Measurements from ENCODE around the gene RABL3.

DNA sequence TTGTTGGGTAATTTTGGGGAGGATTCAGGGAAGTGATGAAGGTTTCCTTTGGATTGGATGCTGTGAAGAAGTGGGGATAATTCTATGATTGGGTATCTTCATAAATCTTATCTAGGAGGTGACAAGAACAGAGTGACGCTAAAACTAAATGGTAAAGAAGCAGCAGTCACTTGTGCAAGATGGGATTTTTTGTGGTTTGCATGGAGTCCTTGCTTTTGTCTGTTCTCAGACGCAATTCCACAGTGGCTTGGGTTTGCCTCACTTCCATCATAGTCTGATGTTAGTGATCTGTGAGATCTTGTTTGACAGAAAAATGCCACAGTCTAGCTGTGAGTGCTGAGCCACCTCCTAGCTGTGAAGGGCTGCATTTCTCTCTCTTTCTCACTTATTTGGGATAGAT, 27.1 kb upstream of the RABL3 start:
- TF ChIP-seq, protein P1, sequence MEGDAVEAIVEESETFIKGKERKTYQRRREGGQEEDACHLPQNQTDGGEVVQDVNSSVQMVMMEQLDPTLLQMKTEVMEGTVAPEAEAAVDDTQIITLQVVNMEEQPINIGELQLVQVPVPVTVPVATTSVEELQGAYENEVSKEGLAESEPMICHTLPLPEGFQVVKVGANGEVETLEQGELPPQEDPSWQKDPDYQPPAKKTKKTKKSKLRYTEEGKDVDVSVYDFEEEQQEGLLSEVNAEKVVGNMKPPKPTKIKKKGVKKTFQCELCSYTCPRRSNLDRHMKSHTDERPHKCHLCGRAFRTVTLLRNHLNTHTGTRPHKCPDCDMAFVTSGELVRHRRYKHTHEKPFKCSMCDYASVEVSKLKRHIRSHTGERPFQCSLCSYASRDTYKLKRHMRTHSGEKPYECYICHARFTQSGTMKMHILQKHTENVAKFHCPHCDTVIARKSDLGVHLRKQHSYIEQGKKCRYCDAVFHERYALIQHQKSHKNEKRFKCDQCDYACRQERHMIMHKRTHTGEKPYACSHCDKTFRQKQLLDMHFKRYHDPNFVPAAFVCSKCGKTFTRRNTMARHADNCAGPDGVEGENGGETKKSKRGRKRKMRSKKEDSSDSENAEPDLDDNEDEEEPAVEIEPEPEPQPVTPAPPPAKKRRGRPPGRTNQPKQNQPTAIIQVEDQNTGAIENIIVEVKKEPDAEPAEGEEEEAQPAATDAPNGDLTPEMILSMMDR (IDR thresholded peaks at IDR 0.05), result no peak
- TF ChIP-seq POLR2A (IDR thresholded peaks at IDR 0.05) (no peak), EP300 (IDR thresholded peaks at IDR 0.05; ENCODE audit: low read depth) (no peak), POLR2AphosphoS5 (IDR thresholded peaks at IDR 0.05) (no peak)
